ENCODE data around the gene HJURP.

HJURP gene

DNA sequence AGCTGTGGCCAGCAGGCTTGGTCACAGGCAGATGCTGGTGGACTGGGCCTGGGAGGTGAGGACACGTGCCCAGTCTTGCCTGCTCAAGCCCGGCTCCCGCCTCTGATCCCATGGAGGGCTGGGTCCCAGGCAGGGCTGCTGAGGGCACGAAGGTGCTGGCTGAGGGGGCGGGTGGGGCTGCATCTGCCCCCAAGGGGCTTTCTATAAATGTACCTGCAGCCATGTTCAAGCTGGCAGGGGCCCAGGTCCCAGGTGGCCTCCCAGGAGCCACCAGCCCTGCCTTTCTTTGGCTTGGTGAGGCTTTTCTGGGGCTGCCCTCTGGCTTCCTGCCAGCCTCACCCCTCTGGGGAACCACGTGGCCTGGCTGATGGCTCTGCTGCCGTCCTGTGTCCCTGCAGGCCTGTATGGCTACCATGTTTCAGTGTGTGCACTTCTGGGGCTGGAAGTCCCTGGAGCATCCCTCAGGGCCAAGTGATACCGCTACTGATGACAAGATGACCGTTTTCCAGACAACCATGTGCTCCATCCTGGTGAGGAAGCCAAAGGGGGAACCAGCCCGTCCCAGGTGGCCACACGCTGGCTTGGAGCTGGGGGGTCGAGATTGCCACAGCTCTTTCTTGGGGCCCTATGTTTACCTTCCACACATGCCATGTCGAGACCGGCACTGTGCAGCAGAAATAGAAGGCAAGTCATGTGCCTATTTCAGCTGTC lies 23.2 kb downstream of the HJURP start:
- Histone ChIP-seq H3F3A (ENCODE audit: low read depth) (peaks cover 2% of the 10 kb centered on the region; the same call in 1 of the 2 replicates), H3K4me3 (ENCODE audit: low read length, poor library complexity, severe bottlenecking) (no peak overlapping the region), H3K4me2 (ENCODE audit: low read depth, low read length, poor library complexity, severe bottlenecking) (no peak overlapping the region), H3K9ac (ENCODE audit: low read depth, low read length, poor library complexity, severe bottlenecking) (no peak overlapping the region), H3K27me3 (ENCODE audit: insufficient read depth, low read length, poor library complexity, severe bottlenecking) (no peaks in the 10 kb centered on the region), H3K79me2 (ENCODE audit: insufficient read depth, low read length) (peaks cover 16% of the 10 kb centered on the region; the same call in 1 of the 2 replicates), H3K36me3 (ENCODE audit: insufficient read depth, low read length) (peaks cover 40% of the 10 kb centered on the region; the same call in 1 of the 2 replicates), H3K9me3 (ENCODE audit: insufficient read depth, low read depth, low read length) (no peaks in the 10 kb centered on the region), H4K20me1 (ENCODE audit: insufficient read depth, low read length, poor library complexity, severe bottlenecking) (peaks cover 2% of the 10 kb centered on the region), H3K4me1 (ENCODE audit: insufficient read depth, low read length, poor library complexity, severe bottlenecking) (no peaks in the 10 kb centered on the region), H2AFZ (ENCODE audit: low read length) (no peak overlapping the region), H3K9me2 (replicated peaks; ENCODE audit: low read depth, low read length) (no peaks in the 10 kb centered on the region)
- no peak for TF ChIP-seq EZH2phosphoT487 (IDR thresholded peaks at IDR 0.05; ENCODE audit: borderline replicate concordance)
- TF ChIP-seq, protein P1, sequence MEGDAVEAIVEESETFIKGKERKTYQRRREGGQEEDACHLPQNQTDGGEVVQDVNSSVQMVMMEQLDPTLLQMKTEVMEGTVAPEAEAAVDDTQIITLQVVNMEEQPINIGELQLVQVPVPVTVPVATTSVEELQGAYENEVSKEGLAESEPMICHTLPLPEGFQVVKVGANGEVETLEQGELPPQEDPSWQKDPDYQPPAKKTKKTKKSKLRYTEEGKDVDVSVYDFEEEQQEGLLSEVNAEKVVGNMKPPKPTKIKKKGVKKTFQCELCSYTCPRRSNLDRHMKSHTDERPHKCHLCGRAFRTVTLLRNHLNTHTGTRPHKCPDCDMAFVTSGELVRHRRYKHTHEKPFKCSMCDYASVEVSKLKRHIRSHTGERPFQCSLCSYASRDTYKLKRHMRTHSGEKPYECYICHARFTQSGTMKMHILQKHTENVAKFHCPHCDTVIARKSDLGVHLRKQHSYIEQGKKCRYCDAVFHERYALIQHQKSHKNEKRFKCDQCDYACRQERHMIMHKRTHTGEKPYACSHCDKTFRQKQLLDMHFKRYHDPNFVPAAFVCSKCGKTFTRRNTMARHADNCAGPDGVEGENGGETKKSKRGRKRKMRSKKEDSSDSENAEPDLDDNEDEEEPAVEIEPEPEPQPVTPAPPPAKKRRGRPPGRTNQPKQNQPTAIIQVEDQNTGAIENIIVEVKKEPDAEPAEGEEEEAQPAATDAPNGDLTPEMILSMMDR (conservative IDR thresholded peaks at IDR 0.05; ENCODE audit: low read length), result no peak

DNA sequence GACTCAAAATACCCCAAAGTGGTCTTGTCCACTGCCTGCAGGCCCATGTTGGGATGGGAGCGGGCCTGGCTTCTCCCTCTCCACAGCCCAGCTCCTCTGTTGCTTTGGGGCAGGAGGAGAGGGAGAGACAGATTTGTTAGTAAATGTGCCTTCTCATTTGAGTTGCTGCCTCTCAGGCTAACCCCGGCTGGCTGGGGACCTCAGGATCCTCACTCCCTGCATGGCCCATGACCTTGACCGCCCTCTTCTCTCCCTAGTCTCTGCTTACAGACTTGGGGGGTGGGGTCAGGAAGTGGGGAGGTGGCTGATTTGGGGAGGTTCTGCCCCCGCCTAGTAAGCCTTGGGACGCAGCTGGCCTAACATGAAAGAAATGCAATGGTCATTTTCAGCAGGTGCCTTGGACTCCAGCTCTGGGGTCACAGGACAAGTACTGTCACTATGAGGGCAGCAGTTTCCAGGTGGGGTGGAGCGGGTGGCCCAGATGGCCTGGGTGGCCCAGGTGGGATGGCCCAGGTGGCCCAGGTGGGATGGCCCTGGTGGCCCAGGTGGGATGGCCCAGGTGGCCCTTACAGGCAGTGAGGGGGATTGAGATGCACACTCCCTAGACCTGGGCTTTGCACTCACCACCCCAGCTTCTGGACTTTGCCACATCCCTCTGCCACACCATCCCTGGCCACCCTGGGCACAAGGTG lies 24.1 kb downstream of the HJURP start:
- Histone ChIP-seq H3K27me3 (ENCODE audit: insufficient read depth, low read length, poor library complexity, severe bottlenecking) (no peaks in the 10 kb centered on the region), H3K4me1 (ENCODE audit: insufficient read depth, low read length, poor library complexity, severe bottlenecking) (no peaks in the 10 kb centered on the region), H3K9me3 (ENCODE audit: insufficient read depth, low read depth, low read length) (no peaks in the 10 kb centered on the region), H2AFZ (ENCODE audit: low read length) (no peak overlapping the region), H3K9ac (ENCODE audit: low read depth, low read length, poor library complexity, severe bottlenecking) (no peak overlapping the region), H4K20me1 (ENCODE audit: insufficient read depth, low read length, poor library complexity, severe bottlenecking) (no peaks in the 10 kb centered on the region), H3K4me3 (ENCODE audit: low read length, poor library complexity, severe bottlenecking) (no peak overlapping the region), H3K9me2 (replicated peaks; ENCODE audit: low read depth, low read length) (no peaks in the 10 kb centered on the region), H3K36me3 (ENCODE audit: insufficient read depth, low read length) (peaks cover 31% of the 10 kb centered on the region; the same call in 1 of the 2 replicates), H3F3A (ENCODE audit: low read depth) (peaks cover 2% of the 10 kb centered on the region; the same call in 1 of the 2 replicates), H3K79me2 (ENCODE audit: insufficient read depth, low read length) (peaks cover 7% of the 10 kb centered on the region; the same call in 1 of the 2 replicates), H3K4me2 (ENCODE audit: low read depth, low read length, poor library complexity, severe bottlenecking) (no peak overlapping the region)
- TF ChIP-seq EZH2phosphoT487 (IDR thresholded peaks at IDR 0.05; ENCODE audit: borderline replicate concordance), result no peak
- TF ChIP-seq, protein P1 (conservative IDR thresholded peaks at IDR 0.05; ENCODE audit: low read length), result no peak

DNA sequence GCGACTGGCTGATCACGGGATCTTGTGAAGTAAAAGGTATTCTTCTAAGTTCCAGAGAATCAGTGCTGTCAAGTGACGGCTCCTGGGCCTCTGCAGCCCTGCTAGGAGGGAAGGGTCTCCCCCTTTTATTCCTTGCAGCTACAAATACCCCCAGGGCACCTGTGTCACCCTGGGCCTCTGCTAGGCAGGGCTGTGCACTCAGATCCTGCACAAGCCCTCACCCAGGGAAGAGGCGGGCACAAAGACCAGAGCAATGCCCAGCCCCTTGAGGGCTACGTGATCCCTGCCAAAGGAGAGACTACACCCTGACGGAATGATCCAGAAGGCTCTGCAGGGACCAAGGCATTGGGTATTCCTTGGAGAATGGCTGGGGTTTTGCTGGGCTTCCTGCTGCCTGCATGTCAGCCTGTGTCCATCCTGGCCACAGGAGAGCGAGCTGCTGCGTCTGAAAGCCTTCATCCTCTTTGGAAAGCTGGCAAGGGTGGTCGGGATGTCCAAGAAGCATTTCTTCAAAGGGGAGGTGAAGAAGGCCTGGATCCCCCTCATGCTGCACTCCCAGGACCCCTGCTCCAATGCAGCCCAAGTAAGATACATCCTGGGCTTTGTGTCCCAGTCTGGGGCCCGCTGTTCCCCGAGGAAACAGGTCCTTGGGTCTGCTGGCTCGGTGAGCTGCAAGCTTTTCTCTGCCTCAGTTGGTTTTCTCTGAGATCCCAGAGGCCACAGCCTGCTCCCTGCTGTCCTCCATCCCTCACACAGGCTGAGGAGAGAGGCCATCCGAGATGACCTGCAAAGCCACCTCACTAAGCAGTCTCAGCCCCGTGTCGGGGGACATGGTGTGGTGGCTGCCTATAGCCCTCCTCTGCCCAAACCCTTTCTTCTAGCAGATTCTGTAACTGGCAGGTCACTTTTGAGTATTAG lies 24.9 kb downstream of the HJURP start:
- no peaks in the 10 kb centered on the region for H3K9me2 ChIP-seq (replicated peaks; ENCODE audit: low read depth, low read length)
- H3K9me3 ChIP-seq (ENCODE audit: insufficient read depth, low read depth, low read length), result no peaks in the 10 kb centered on the region
- no peaks in the 10 kb centered on the region for H4K20me1 ChIP-seq (ENCODE audit: insufficient read depth, low read length, poor library complexity, severe bottlenecking)
- no peak overlapping the region for H3K4me3 ChIP-seq (ENCODE audit: low read length, poor library complexity, severe bottlenecking)
- H3K9ac ChIP-seq (ENCODE audit: low read depth, low read length, poor library complexity, severe bottlenecking), result no peak overlapping the region
- no peaks in the 10 kb centered on the region for H3K79me2 ChIP-seq (ENCODE audit: insufficient read depth, low read length)
- TF ChIP-seq, protein P1 (conservative IDR thresholded peaks at IDR 0.05; ENCODE audit: low read length), result no peak
- TF ChIP-seq EZH2phosphoT487 (IDR thresholded peaks at IDR 0.05; ENCODE audit: borderline replicate concordance), result no peak
- no peak overlapping the region for H2AFZ ChIP-seq (ENCODE audit: low read length)
- H3F3A ChIP-seq (ENCODE audit: low read depth), result peaks cover 2% of the 10 kb centered on the region; the same call in 1 of the 2 replicates
- H3K27me3 ChIP-seq (ENCODE audit: insufficient read depth, low read length, poor library complexity, severe bottlenecking), result no peaks in the 10 kb centered on the region
- H3K36me3 ChIP-seq (ENCODE audit: insufficient read depth, low read length), result peaks cover 23% of the 10 kb centered on the region; the same call in 1 of the 2 replicates
- H3K4me2 ChIP-seq (ENCODE audit: low read depth, low read length, poor library complexity, severe bottlenecking), result no peak overlapping the region
- no peaks in the 10 kb centered on the region for H3K4me1 ChIP-seq (ENCODE audit: insufficient read depth, low read length, poor library complexity, severe bottlenecking)
